Ramos (cell line): Measurements from ENCODE around the gene NT5DC3.

Source experiments
- in situ Hi-C: fragments of 300-500 bp; cut with MboI; formaldehyde crosslinking; loops from one replicate; pipeline ENCODE4 v1.14.3; 2022; ENCODE audit warnings: low sequenced_read_pairs; ENCODE audit not compliant: unreplicated experiment

The NT5DC3 gene

DNA sequence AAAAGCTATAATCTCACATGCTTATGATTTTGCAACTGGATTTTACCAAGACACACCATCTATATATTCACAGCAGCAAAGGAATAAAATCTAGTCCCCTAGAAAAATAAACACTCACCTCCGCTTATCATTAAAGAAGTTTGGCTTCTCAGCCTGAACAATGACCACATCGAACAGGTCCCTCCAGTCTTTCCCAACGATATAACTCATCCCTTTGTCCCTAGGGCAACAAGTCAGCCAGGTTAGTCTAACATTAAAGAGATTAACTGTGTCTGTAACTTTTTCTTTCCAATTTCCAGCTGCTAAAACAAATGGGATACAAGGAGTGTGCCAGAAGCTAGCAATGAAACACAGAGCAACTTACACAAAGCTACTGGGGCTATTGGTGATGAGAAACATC is 48.0 kb downstream of the NT5DC3 start:
- in situ Hi-C loops, result no loop called here

DNA sequence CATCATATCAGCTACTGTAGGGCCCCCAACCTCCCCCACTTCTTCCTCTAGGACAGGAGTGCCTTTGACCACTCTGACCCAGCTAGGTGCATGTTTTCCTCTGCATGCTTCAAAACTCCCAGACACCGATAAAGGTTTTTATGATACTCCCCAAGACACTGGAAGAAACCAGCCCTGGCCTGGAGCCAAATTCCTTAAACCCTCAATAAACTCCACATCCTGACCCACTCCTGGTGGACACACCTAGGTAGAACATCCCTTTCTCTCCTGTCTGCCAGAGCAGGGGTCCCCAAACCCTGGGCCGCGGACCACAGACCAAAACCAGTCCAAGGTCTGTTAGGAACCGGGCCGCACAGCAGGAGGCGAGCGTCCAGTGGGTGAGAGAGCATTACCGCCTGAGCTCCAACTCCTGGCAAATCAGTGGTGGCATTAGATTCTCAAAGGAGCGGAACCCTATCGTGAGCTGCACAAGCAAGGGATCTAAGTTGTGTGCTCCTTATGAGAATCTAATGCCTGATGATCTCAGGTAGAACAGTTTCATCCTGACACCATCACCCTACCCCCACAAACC is 49.6 kb downstream of the NT5DC3 start:
- in situ Hi-C loops, result no loop called here

DNA sequence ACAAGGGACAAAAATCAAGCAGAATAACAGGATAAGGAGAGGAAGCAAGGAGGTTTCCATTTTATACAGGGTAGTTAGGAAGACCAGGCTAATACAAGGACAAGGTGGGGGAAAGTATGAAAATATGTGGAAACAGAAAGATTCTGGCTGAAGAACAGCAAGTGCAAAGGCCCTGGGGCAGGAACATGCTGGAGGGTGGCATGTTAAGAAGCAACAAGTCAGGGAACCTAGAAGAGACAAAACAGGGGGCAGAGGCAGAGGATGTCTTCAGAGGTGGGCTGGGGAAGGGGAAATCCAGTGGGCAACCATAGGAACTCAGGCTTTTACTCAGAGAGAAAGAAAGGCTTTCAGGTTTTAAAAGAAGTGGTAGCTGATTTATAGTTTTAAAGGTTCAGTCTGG is 54.8 kb downstream of the NT5DC3 start:
- in situ Hi-C loops, result no loop called here

DNA sequence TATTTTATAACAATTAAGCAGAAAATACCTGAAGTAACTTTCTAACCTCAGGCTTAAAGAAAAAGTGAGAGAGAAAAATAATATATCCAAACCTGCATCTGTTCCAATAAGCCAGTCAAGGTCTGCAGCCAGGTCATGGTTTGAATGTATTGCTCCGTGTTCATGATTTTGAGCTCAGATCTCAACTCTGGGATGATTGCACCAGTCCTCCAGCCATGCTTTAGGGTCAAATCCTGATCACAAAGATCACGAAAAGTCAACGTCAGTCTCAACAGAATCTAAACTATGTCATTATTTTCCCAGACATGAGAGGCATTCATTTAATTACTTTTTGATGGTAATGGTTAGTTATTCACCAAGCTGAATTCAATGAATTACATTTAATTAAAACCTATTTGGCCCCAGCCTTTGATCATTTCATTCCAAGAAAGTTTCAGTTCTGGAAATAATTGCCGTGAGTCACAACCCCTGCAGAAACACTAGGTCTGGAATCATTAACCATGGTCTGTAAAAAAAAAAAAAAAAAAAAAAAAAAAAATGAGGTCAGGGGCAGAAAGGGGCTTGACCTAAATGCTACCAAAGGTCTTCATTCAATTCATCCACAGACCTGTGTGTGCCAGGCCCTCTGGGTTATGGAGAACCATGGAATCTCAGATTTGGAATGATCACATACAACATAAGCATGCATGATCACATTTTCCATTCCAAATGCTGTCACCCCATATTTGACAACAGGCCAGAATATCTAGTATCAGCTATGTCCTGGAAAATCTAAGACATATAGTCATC is 55.6 kb downstream of the NT5DC3 start:
- in situ Hi-C loops, result no loop called here

DNA sequence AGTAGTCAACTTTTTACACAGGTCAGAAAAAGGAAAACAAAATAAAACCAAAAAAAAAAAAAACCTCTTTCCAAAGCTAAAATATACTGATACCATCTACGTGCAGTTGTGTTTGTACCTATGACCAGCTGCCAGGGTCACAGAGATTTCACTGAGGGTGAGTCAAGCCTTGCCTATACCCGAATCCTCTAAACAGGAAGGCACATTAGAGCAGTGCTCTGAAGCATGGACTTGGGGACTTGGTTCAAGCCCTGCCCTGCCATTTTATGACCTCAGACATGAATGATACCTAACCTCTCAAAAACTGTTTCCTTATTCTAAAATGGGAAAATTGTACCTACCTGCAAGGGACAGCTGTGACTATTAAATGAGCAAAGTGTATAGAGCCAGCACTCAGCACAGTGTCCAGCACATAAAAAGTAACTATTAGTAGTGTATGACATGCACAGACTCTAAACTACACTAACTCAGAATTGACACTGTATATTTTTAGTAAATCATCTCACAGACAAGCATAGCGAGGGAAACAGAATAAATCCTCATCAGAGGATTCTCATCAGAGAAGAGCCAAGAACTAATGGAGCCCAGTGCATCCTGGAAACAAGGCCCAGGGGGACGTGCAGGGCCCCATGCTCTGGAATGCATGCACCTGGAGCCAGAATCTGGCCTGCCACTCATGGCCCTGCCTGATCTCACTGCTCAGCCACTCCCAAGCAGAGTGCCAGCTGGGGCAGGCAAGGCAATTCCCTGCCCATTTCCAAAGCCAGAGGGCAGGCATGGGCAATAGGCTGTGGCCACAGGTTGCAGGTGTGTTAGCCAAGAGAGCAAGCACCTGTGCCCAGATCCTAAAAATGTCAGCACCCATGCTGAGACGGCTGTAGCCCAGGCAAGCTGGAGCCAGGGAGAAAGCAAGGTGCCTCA is 57.0 kb downstream of the NT5DC3 start:
- in situ Hi-C loops, result no loop called here

DNA sequence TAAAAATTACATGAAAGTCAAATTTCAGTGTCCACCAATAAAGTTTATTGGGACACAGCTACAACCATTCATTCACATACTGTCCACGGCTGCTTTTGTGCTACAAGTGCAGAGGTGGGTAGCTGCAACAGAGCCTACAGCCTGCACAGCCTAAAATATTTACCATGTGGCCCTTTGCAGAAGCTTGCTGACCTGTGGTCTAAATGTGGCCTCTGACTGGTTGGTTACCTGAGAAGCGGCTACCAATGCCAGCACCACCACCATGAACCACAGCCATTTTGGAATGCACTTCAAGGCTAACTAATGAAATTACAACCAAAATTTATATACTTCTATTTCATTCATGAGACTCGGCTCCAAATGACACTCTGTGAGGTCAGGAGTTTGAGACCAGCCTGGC is 58.6 kb downstream of the NT5DC3 start:
- in situ Hi-C loops, result no loop called here

DNA sequence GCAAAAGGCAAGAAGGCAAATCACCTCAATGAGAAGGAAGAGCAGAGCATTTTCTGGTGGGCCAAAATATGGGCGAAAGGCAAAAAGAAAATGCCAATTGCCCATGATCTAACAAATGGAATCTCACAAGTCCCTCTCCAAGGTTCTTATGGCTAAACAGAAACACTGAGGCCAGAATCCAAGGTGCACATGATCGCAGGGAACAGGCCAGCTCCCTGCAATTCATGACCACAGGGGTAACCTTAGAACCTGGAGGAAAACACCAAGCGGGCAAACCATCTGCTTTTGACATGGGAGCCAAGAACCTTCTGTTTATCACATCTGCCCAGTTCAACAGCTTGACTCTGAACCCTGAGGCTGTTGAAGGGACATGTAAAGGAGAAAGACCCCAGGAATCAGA is 60.0 kb downstream of the NT5DC3 start:
- in situ Hi-C loops, result no loop called here

DNA sequence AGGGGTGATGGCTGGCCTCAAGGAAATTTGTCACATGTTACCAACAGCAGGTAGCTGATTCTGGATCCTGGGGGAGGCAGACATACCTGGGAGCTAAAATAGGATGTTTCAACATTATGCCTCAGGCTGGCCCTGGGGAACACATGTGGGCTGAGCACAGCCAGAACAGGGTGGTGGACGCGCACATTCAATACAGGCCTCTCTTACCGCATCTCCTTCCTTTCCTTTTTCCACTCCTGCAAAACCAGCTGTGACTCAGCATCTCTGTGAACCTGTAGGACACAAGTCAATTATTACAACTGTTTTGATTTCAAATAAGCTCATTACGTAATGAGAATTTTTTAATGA is 61.0 kb downstream of the NT5DC3 start:
- in situ Hi-C loops, result no loop called here

DNA sequence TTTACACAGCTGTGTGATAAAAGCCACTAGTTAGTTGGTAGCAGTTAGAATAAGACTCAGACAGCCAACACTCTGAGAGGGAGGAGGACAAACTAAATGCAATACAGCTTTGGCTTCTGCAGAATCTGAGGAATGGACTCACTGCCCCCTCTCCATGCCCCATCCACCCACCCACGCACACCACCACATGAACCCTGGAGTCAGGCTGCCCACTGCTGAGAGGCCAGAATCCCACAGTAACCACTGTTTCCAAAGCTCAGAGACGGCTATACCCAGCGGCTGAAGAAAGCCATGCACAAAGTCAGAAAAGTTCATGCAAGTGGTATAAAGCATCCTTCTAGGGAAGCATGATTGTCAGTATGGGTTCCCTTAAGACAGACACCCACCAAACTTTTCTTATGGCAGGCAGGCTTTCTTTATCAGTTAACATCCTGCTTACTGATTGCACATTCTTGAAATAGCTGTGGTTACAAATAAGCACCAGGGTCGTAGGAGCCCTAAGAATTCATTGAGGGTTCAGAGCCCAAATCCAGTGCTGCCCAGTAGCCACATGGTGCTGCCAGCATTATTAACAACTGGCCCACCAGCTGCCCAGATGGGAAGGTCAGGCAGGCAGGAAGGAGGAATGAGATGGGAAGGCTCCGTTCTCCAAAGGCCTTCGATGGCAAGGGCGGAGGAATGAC is 61.5 kb downstream of the NT5DC3 start:
- in situ Hi-C loops, result no loop called here

DNA sequence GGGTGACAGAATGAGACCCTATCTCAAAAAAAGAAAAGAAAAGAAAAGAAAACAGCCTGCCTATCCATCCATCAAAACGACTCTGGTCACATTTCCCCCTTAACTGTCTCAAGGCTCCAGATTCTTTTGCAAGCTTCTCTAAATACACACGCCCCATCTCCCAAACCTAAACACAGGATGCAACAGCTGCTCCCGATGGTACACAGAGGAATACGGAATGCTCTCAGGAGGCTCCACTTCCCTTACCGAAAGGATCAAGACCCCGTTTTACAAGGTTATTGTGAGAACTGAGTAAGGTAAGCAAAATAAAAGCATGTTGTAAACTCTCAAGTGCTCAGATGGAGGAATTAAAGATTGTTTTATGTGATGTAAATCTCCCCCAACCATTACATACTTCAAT is 62.3 kb downstream of the NT5DC3 start:
- in situ Hi-C loops, result no loop called here

DNA sequence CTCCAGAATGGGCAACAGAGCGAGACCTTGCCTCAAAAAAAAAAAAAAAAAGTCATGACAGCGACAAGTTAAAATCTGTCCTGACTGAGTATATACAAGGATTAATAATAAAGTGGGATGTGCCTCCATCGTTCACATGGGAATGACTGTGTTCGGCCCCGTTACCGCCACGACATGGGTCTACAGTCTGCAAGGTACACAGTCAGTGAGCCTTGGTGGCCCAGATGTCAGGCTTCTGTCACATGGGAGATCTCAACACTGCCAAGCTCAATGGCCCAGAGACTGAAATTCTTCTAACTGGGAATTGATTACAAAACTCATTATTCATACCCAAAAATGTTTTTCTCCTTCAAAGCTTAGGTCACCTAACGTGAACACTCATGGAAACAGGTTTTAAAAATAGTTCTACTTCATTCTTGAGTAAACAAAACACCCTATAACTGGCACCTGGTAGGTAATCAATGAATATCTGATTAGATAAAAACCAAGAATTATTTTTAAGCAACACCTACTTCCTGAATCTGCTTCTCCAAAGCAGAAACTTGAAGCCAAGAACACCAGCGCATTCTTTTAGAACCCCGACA is 66.0 kb downstream of the NT5DC3 start:
- in situ Hi-C loops, result no loop called here

DNA sequence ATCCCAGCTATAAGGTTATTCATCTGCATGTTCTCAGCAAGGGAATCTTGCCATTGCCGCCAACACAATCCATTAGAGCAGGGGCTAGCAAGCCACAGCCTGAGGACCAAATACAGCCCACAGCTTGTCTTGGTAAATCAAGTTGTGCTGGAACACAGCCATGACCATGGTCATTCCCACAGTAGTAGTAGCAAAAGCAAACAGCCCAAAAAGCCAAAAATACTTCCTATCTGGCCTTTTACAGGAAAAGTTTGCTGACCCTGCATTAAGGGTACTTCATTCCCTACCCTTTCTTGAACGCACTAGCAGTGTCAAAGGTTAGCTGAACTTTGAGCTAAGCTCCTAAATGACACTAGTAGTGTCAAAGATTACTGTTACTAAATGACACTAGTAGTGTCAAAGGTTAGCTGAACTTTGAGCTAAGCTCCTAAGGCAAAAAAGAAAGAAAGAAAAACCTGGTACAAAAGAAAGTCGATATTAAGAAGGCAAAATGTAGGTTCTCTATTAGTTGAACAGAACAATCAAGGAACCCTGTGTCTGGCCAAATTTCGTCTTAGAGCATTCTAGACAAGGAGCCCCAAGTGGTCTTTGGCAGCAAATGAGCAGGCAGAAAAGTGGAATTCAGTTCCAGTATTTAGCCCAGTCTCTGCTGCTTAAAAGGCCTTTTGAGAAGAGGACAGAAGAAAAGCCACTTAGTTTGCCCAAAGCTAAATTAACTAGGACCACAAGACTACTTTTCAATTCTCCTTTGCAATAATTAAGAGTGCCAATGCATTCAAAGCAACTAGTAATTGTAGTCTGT is 67.7 kb downstream of the NT5DC3 start:
- in situ Hi-C loops, result no loop called here

DNA sequence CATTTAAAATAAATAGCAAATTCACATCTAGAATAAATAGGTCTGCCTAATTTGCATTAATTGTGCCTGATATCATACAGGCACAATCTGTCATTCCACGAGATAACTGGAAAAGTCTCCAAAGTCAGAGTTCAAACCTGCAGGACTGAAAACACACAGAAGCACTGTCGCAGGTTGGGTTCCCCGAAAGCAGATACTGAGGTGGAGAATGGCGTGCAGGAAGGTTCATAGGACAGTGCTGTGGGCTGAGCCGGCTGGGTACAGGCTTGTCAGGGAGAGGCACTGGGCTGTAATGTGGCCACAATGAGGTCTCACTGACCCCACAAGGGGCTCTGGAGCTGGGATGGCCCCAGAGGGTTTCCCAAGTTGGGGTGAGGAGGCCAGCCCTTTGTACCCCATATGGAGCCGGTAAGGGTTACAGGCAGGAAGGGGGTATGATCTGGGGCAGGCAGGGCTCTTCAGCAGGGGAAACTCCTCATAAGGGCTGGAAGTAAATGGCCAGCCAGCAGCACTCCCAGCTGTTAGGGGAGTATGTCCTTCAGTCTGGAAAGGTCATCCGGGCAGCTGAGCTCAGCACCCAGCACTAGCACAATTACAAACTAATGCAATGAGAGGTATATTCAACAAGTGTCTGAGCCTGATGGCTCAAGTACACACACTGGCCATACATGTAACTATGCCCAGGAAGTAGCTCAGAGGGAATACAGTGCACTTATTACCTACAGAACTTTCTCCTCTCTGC is 68.5 kb downstream of the NT5DC3 start:
- in situ Hi-C loops, result no loop called here

DNA sequence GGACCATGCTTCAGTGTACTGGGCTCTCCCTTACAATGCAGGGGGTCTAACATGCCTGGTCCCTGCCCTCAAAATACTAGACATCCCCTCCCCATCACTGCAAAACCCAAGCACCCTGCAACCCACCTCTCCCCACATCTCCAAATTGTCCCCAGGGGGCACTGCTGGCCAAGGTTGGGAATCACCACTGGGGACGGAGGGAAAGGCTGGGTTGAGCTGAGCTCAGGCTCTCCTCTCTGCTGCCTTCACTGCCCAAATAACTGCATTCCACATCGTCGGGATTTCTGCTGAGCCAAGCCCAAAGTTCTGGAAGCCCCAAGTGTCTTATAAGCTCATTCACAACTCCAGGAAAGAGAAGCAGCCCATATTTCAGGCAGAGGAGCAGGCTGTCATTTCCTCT is 69.6 kb downstream of the NT5DC3 start:
- in situ Hi-C loops, result no loop called here

DNA sequence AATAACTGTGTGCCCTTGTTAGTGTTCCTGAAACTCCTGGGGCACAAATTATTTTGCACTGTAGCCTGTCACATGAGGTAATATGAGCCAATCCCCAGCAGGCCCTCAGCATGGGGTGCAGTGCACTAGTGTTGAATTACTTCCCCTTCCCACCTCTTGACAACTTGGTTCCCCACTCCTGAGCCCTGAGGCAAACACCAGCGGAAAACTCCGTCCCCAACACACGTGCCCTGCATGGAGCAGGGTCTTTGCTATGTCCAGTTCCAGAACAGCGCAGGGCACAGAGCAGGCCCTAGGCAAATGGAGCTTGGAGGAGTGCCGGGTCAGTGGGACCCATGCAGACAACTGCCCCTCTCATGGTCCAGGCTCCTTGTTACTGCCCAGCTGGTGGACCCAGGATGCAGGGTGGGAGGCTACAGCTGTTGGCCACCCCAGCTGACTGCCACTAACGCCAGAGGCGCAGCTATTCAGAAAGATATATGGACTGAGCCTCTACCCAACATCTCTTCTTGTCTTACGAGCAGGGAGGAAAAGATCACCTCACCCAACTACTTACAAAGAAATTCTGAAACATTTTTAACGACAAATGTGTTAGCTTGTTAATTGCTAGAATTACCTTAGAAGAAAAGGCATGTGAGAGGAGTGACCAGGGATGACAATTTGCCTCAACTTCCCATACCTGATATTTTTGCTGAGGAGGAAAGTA is 71.6 kb downstream of the NT5DC3 start:
- in situ Hi-C loops, result no loop called here

DNA sequence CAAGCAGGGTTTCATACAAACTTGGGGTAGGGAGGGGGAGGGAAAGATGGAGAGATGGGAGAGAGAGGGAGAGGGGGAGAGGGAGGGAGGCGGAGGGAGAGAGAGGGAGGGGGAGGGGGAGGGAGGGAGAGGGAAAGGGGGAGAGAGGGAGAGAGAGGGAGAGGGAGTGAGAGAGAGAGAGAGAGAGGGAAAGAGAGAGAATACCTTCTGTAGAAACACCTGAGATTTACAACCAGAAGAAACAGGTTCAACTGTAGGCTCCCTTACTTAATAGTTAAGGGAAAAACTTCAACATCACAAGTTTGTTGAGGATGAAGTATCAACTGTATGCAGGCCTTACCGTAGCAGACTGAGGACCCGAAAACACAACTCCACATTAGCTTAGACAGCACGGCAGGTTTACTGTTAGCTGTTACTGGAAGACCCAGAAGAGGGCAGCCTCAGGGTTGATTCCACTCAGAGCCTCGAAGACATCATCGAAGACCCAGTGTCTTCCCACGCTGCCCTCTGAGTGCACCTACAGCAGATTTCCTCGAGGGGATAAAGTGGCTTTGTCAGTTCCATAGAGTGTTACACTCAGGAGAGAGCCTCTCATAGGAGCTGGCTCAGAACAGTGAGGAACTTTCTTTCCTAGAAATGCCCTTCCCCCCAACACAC is 72.4 kb downstream of the NT5DC3 start:
- in situ Hi-C loops, result no loop called here

DNA sequence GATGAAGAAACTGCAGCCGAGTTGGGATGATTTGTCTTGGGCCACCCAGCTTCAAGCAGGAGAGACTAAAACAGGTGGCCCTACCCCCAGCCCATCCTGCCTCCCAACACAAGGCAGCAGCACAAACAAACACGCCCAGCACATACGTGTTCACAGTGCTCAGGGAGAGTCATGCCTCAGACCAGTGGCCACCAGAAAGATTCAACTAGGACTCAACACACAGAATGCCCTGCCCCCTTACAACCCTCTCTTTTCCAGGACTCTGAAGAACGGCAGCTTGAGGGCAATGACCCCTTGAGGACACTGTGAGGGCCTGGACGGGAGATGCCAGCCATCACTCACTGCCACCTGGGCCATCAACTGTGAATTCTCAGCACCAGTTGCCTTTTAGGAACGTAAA is 75.0 kb downstream of the NT5DC3 start:
- in situ Hi-C loops, result no loop called here

DNA sequence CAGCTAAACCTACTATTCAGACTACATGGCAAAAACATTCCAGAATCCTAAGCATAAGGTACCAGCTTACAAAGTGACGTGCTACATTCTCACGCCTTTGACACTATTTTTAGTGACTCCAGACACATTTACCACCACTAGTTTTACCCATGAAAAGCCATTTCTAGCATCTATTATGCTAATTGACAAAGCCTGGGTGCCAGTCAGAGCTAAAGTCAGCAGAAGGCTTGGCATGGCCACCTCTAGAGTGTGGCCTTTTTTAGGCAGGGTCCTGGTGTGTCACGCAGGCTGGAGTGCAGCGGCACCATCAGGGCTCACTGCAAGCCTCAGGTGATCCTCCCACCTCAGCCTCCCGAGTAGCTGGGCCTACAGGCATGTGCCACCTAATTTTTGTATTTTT is 75.7 kb downstream of the NT5DC3 start:
- in situ Hi-C loops, result no loop called here
